WERI-Rb-1 (cell line): ENCODE data around the gene LYRM4.
A peak's percentile ranks its signal among the peaks of the same experiment; 100 is the strongest.

ENCODE experiments used
- DNase-seq: peaks from one replicate; pipeline ENCODE4 v3.0.0-alpha.2; 2020
- H3K27ac ChIP-seq: fragments of 250-450 bp; sonication (Bioruptor Pico); 2 replicates; pipeline ENCODE4 v1.5.1; 2020; ENCODE audit warnings: mild to moderate bottlenecking, moderate library complexity
- H3K27me3 ChIP-seq: fragments of 250-450 bp; sonication (Bioruptor Pico); 2 replicates; pipeline ENCODE4 v1.5.1; 2021; ENCODE audit warnings: mild to moderate bottlenecking, low read depth, moderate library complexity; ENCODE audit not compliant: insufficient read depth, severe bottlenecking
- H3K36me3 ChIP-seq: fragments of 250-450 bp; sonication (Bioruptor Pico); 2 replicates; pipeline ENCODE4 v1.5.1; 2020; ENCODE audit warnings: mild to moderate bottlenecking, moderate library complexity
- H3K4me3 ChIP-seq: 2 replicates; pipeline ENCODE4 v1.5.1; 2011; ENCODE audit warnings: low read depth, mild to moderate bottlenecking, control low read depth, low read length
- H3K9me3 ChIP-seq: fragments of 250-450 bp; sonication (Bioruptor Pico); 2 replicates; pipeline ENCODE4 v1.5.1; 2021; ENCODE audit warnings: mild to moderate bottlenecking, moderate library complexity; ENCODE audit not compliant: severe bottlenecking
- TF ChIP-seq, protein P1 (sequence below): IDR thresholded peaks from 2 replicates; pipeline ENCODE4 v1.5.1; 2011; ENCODE audit warnings: low read depth, mild to moderate bottlenecking, control low read depth, inconsistent platforms, low read length

LYRM4 gene

GRCh38 chr6:5248302-5249098 is 12.2 kb downstream of the LYRM4 start:
- TF ChIP-seq, protein P1, sequence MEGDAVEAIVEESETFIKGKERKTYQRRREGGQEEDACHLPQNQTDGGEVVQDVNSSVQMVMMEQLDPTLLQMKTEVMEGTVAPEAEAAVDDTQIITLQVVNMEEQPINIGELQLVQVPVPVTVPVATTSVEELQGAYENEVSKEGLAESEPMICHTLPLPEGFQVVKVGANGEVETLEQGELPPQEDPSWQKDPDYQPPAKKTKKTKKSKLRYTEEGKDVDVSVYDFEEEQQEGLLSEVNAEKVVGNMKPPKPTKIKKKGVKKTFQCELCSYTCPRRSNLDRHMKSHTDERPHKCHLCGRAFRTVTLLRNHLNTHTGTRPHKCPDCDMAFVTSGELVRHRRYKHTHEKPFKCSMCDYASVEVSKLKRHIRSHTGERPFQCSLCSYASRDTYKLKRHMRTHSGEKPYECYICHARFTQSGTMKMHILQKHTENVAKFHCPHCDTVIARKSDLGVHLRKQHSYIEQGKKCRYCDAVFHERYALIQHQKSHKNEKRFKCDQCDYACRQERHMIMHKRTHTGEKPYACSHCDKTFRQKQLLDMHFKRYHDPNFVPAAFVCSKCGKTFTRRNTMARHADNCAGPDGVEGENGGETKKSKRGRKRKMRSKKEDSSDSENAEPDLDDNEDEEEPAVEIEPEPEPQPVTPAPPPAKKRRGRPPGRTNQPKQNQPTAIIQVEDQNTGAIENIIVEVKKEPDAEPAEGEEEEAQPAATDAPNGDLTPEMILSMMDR: no peak
- DNase-seq: no peak
- H3K4me3 ChIP-seq: no peak overlapping the region
- no peaks in the 10 kb centered on the region for H3K27me3 ChIP-seq
- H3K27ac ChIP-seq: peak overlapping the region; percentile 76
- H3K36me3 ChIP-seq: peaks cover 28% of the 10 kb centered on the region
- H3K9me3 ChIP-seq: peaks cover 5% of the 10 kb centered on the region

GRCh38 chr6:5247201-5247600 is 13.5 kb downstream of the LYRM4 start:
- H3K9me3 ChIP-seq: peaks cover 5% of the 10 kb centered on the region
- peak overlapping the region; percentile 76 for H3K27ac ChIP-seq
- no peak for DNase-seq
- H3K4me3 ChIP-seq: no peak overlapping the region
- TF ChIP-seq, protein P1: no peak
- peaks cover 25% of the 10 kb centered on the region for H3K36me3 ChIP-seq
- no peaks in the 10 kb centered on the region for H3K27me3 ChIP-seq

DNA sequence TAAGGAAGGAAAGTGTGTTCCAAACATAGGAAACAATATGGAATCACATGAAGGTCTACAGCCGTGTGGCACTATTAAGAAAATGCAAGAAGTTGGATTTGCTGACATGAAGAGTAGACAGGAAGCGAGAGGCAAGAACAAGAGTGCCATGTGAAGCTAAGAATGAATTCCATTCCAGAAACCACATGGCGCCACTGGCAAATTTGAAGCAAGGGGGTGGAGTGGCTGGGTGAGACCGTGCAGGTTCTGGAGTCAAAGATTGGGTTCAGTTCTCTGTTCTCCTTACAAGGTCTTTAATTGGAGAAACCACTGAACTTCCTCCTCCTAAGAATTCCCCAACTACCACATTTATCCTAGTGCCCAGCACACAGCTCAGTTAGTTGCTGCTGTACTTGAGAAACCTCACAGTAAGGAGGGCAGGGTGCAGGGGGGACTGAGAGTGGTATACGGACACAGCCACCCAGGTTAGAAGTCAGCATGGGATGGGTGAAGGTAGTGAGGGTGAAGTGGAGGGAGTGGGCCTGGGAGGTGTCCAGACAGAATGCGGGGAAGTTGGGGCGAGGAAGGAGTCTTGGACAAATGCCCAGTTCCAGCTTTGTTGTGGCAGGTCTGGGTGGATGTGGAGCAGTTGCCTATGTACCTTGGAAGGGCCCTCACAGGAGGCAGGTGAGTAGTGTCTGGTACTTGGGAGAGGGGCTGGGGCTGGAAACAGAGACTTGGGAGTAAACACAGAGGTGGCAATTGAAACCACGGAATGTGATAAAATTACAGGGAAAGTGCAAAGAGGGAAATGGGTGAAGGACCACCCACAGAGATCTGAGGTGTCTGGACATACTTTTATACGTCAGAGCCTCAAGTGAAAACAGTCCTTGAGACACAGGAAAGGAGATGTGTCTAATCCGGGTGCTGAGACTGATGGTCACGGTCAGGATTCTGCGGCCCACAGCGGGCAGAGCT is 14.3 kb downstream of the LYRM4 start:
- peaks cover 3% of the 10 kb centered on the region for H3K9me3 ChIP-seq
- H3K27me3 ChIP-seq: no peaks in the 10 kb centered on the region
- TF ChIP-seq, protein P1: no peak
- no peak overlapping the region for H3K4me3 ChIP-seq
- peaks cover 19% of the 10 kb centered on the region for H3K36me3 ChIP-seq
- H3K27ac ChIP-seq: peak overlapping the region; percentile 76
- peak; percentile 56 for DNase-seq

GRCh38 chr6:5243069-5243468 is 17.7 kb downstream of the LYRM4 start:
- TF ChIP-seq, protein P1: no peak
- no peak overlapping the region for H3K4me3 ChIP-seq
- peaks cover 21% of the 10 kb centered on the region for H3K36me3 ChIP-seq
- no peaks in the 10 kb centered on the region for H3K27me3 ChIP-seq
- H3K27ac ChIP-seq: no peak overlapping the region
- no peak for DNase-seq
- H3K9me3 ChIP-seq: no peaks in the 10 kb centered on the region

DNA sequence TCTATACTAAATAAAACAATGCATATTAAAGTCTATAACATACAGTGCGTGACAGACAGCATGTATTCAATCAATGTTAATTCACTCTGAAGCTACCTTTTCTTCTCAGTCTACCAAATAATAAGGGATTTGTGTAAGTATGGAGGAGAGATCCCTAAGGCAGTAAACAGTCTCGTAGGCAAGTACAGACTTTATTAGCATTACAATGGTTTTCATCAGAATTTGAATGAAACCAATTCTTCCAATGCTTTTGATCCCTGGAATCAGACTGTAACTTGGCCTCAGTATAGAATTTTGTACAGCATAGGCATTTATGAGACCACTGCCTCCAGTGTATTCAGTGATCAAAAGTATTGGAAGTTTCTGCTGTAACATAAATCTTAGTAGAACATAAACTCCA is 19.5 kb downstream of the LYRM4 start:
- TF ChIP-seq, protein P1: no peak
- H3K27me3 ChIP-seq: no peaks in the 10 kb centered on the region
- H3K4me3 ChIP-seq: no peak overlapping the region
- H3K36me3 ChIP-seq: peaks cover 21% of the 10 kb centered on the region
- H3K9me3 ChIP-seq: no peaks in the 10 kb centered on the region
- no peak for DNase-seq
- H3K27ac ChIP-seq: no peak overlapping the region
